HUES64 (cell line): Measurements from ENCODE around the gene PLGRKT.
"Not testable (repeated sequence)": the region's sequence is repeated elsewhere in the genome, so short reads cannot be mapped to it uniquely, and the experiment has no call there.

Source experiments
- H3K27ac ChIP-seq: 2 replicates; pipeline ENCODE4 v1.7.0; 2013; ENCODE audit warnings: low read depth, low read length, inconsistent platforms
- H3K27me3 ChIP-seq: 2 replicates; pipeline ENCODE4 v1.6.1; 2013; ENCODE audit warnings: mild to moderate bottlenecking, low read length; ENCODE audit not compliant: insufficient read depth
- H3K36me3 ChIP-seq: 2 replicates; pipeline ENCODE4 v1.6.1; 2013; ENCODE audit warnings: mild to moderate bottlenecking, low read length; ENCODE audit not compliant: insufficient read depth
- H3K4me1 ChIP-seq: 2 replicates; pipeline ENCODE4 v1.6.1; 2013; ENCODE audit warnings: mild to moderate bottlenecking, low read length, moderate library complexity; ENCODE audit not compliant: insufficient read depth
- H3K4me3 ChIP-seq: 2 replicates; pipeline ENCODE4 v1.5.1; 2013; ENCODE audit warnings: mild to moderate bottlenecking, low read length, moderate library complexity
- H3K9ac ChIP-seq: 2 replicates; pipeline ENCODE4 v1.6.1; 2013; ENCODE audit warnings: mild to moderate bottlenecking, low read depth, low read length
- H3K9me3 ChIP-seq: 2 replicates; pipeline ENCODE4 v1.6.1; 2013; ENCODE audit warnings: low read depth, low read length; ENCODE audit not compliant: insufficient read depth
- WGBS: fragments of 150-250, 120-280 bp; methylation state at CpG from one replicate; pipeline ENCODE4 v1.1.7; 2013; ENCODE audit warnings: missing lambda C conversion rate; 5-methylcytosine and 5-hydroxymethylcytosine counted together

The PLGRKT gene

DNA sequence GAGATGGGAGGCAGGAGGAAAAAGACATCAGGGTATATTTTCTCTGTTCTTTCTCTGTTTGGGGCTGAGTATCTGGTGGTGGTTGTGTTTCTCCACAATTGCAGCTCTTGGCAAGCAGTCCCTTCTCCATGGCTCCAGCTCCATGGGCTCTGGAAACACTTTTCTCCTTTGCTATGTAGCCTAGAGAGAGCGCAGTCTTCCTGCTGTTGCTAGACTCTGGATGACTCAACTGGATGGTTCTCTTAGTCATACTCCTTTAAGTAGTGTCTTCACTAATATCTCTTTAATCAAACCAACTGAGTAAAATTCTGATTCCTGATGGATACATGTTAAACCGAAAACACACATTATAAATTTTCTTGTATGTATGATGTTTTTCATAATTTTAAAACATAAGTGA lies 3.3 kb upstream of the PLGRKT start:
- no peak overlapping the region for H3K4me3 ChIP-seq
- no peak overlapping the region for H3K9ac ChIP-seq
- H3K4me1 ChIP-seq, result peaks cover 6% of the 10 kb centered on the region; the same call in 1 of the 2 replicates
- 97% methylated on average over 1 of the region's 2 CpGs for WGBS
- no peak overlapping the region for H3K27ac ChIP-seq
- H3K36me3 ChIP-seq, result peaks cover under 1% of the 10 kb centered on the region; the same call in 1 of the 2 replicates
- H3K9me3 ChIP-seq, result no peaks in the 10 kb centered on the region
- no peaks in the 10 kb centered on the region; the same call in 1 of the 2 replicates for H3K27me3 ChIP-seq

DNA sequence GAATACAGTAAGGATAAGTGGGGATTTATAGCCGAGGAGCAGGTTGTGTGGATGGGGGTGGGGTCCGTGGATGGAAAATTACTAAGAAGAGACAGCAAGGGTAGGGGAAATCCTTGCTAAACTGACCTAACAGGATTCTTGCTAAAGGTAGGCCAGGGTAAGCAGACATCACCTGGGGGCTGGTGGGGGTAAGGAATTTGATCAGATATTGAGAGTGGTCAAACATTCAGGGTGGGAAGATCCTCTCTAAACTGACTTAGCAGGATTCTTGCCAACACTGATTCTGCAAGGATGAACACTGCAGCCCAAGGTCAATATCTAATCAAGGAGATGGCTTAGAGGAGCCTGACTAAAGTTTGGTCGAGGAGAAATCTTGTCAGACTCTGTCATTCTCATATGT lies 2.7 kb upstream of the PLGRKT start:
- H3K4me1 ChIP-seq, result peaks cover 6% of the 10 kb centered on the region; the same call in 1 of the 2 replicates
- no peak overlapping the region for H3K4me3 ChIP-seq
- H3K9ac ChIP-seq, result no peak overlapping the region
- H3K27ac ChIP-seq, result no peak overlapping the region
- H3K36me3 ChIP-seq, result peaks cover 7% of the 10 kb centered on the region
- WGBS, result 89% methylated on average over 3 of the region's 3 CpGs
- H3K9me3 ChIP-seq, result 0 out of 2 replicates have a peak, but pooled peaks cover 3% of the 10 kb centered on the region
- H3K27me3 ChIP-seq, result no peaks in the 10 kb centered on the region; the same call in 1 of the 2 replicates

- 0 out of 2 replicates have a peak overlapping the region, but pooled peaks have one; percentile 12 for H3K27ac ChIP-seq
- peak overlapping the region; percentile 95 for H3K4me3 ChIP-seq
- 85% methylated on average over 21 of the region's 21 CpGs for WGBS
Observed at GRCh38 chr9:5438301-5439162, 807 bp upstream of the PLGRKT start.

DNA sequence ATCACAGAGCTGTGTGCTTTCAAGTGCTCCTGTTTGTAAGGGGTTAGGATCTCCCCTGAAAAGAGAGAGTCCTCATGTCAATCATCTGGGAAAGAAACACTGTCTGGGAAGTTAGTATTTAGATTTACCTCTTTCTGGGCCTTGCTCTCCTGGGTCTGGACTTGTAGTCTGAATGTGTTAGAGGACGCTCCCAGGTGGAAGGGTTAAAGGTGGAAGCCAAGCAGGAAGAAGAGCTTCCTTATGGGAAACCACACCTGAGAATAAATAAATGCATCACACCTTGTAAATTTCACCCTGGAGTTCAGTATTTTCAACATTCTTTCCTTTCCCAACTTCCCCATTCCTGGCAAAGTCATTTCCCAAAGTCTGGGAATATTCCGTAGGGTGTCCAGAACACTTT lies 1.3 kb downstream of the PLGRKT start:
- Histone ChIP-seq H3K27me3 (no peaks in the 10 kb centered on the region), H3K27ac (no peak overlapping the region), H3K4me3 (peak overlapping the region; percentile 95), H3K9me3 (peaks cover 10% of the 10 kb centered on the region; the same call in 1 of the 2 replicates), H3K36me3 (peaks cover 11% of the 10 kb centered on the region), H3K4me1 (peaks cover 6% of the 10 kb centered on the region; the same call in 1 of the 2 replicates), H3K9ac (no peak overlapping the region)
- 86% methylated on average over 2 of the region's 2 CpGs for WGBS

More at GRCh38 chr9:5438301-5439162, 807 bp upstream of the PLGRKT start:
- H3K27me3 ChIP-seq, result no peaks in the 10 kb centered on the region; the same call in 1 of the 2 replicates
- H3K36me3 ChIP-seq, result peaks cover 11% of the 10 kb centered on the region
- peaks cover 6% of the 10 kb centered on the region; the same call in 1 of the 2 replicates for H3K4me1 ChIP-seq
- peak overlapping the region; percentile 36 for H3K9ac ChIP-seq
- peaks cover 6% of the 10 kb centered on the region; the same call in 1 of the 2 replicates for H3K9me3 ChIP-seq

GRCh38 chr9:5435912-5436311 lies 1.8 kb downstream of the PLGRKT start:
- Histone ChIP-seq H3K36me3 (peaks cover 11% of the 10 kb centered on the region), H3K9me3 (peaks cover 10% of the 10 kb centered on the region; the same call in 1 of the 2 replicates), H3K4me1 (peaks cover 6% of the 10 kb centered on the region; the same call in 1 of the 2 replicates), H3K27ac (no peak overlapping the region), H3K4me3 (no peak overlapping the region), H3K9ac (no peak overlapping the region), H3K27me3 (no peaks in the 10 kb centered on the region)
- WGBS, result 95% methylated on average over 3 of the region's 3 CpGs

DNA sequence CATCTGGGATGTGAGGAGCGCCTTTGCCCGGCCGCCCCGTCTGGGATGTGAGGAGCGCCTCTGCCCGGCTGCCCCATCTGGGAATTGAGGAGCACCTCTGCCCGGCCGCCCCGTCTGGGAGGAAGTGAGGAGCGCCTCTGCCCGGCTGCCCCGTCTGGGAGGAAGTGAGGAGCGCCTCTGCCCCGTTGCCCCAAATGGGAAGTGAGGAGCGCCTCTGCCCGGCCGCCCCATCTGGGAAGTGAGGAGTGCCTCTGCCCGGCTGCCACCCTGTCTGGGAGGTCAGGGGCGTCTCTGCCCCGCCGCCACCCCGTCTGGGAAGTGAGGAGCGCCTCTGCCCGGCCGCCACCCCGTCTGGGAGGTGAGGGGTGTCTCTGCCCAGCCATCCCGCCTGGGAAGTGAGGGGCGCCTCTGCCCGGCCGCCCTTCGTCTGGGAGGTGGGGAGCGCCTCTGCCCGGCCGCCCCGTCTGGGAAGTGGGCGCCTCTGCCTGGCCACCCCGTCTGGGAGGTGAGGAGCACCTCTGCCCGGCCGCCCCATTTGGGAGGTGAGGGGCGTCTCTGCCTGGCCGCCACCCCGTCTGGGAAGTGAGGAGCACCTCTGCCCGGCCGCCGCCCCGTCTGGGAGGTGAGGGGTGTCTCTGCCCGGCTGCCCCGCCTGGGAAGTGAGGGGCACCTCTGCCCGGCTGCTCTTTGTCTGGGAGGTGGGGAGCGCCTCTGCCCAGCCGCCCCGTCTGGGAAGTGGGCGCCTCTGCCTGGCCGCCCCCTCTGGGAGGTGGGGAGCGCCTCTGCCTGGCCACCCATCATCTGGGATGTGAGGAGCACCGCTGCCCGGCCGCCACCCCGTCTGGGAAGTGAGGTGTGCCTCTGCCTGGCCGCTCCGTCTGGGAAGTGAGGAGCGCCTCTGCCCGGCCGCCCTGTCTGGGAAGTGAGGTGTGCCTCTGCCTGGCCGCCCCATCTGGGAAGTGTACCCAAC lies 3.6 kb downstream of the PLGRKT start:
- WGBS, result 95% methylated on average over 65 of the region's 65 CpGs
- H3K27me3 ChIP-seq, H3K9ac ChIP-seq, H3K9me3 ChIP-seq, H3K4me3 ChIP-seq, H3K4me1 ChIP-seq, H3K27ac ChIP-seq: not testable (repeated sequence)
- peaks cover 11% of the 10 kb centered on the region for H3K36me3 ChIP-seq

GRCh38 chr9:5433328-5433727 lies 4.4 kb downstream of the PLGRKT start:
- H3K27me3 ChIP-seq, H3K4me1 ChIP-seq: not testable (repeated sequence)
- peaks cover 11% of the 10 kb centered on the region for H3K36me3 ChIP-seq

GRCh38 chr9:5432890-5433289 lies 4.8 kb downstream of the PLGRKT start:
- WGBS, result 97% methylated on average over 24 of the region's 24 CpGs
- peaks cover 11% of the 10 kb centered on the region for H3K36me3 ChIP-seq
- not testable (repeated sequence) for H3K4me3 ChIP-seq, H3K9me3 ChIP-seq, H3K9ac ChIP-seq, H3K4me1 ChIP-seq, H3K27me3 ChIP-seq, H3K27ac ChIP-seq

More at GRCh38 chr9:5433328-5433727, 4.4 kb downstream of the PLGRKT start:
- H3K27ac ChIP-seq, H3K9me3 ChIP-seq, H3K9ac ChIP-seq, H3K4me3 ChIP-seq: not testable (repeated sequence)
- 89% methylated on average over 26 of the region's 26 CpGs for WGBS

DNA sequence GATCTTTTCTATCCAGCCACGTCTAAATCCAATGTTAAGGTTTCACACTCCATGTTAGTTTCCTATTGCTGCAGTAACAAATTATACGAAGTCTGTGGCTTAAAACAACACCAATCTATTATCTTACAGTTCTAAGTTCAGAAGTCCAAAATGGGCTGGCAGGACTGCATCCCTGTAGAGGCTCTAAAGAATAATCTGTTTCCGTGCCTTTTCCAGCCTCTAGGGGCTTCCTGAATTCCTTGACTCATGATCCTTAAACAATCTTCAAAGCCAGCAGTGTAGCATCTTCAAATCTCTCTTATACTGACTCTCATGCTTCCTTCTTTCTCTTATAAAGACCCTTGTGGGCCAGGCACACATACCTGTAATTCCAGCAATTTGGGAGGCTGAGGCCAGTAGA lies 6.8 kb downstream of the PLGRKT start:
- 94% methylated on average over 2 of the region's 3 CpGs for WGBS
- Histone ChIP-seq H3K9me3 (peaks cover 10% of the 10 kb centered on the region; the same call in 1 of the 2 replicates), H3K4me3 (no peak overlapping the region), H3K36me3 (peaks cover 9% of the 10 kb centered on the region), H3K4me1 (no peaks in the 10 kb centered on the region), H3K9ac (no peak overlapping the region), H3K27ac (no peak overlapping the region), H3K27me3 (no peaks in the 10 kb centered on the region)

- Histone ChIP-seq H3K36me3 (no peaks in the 10 kb centered on the region), H3K9me3 (peaks cover 4% of the 10 kb centered on the region; the same call in 1 of the 2 replicates), H3K27me3 (no peaks in the 10 kb centered on the region), H3K4me1 (no peaks in the 10 kb centered on the region), H3K27ac (no peak overlapping the region), H3K4me3 (no peak overlapping the region), H3K9ac (no peak overlapping the region)
- 96% methylated on average over 10 of the region's 10 CpGs for WGBS
Observed at GRCh38 chr9:5429873-5430564, 7.7 kb downstream of the PLGRKT start.
